Measurements from ENCODE around the gene TMEM39B.

DNA sequence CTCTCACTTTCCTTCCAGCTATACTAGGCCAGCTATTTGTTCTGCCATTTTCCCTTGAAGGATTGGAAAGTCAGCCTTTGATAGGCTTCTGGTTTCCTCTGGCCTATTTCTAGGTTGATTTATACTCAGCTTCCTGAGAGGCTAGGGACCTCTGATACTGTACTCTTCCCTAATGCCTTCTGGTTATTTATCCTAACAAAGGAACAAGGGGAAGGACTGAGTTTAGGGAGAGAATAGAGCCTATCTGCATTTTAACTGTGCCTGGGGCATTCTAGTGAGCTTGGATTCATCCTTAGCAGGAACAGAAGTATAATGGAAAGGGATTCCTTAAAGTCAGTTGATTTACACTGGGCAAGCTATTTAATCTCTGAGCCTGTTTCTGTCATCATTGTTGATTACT lies 11.8 kb upstream of the TMEM39B start:
- TF ChIP-seq POLR2A (IDR thresholded peaks at IDR 0.05; ENCODE audit: low read length) (no peak), GATA1 (IDR thresholded peaks at IDR 0.05; ENCODE audit: low read depth, low read length) (no peak)

Data from erythroblast (primary cell).